ENCODE data around the gene CDC16.
"Not testable (repeated sequence)": the region's sequence is repeated elsewhere in the genome, so short reads cannot be mapped to it uniquely, and the experiment has no call there.

Gene CDC16

GRCh38 chr13:114264313-114264712 is 29.6 kb downstream of the CDC16 start:
- not testable (repeated sequence) for DNase-seq

GRCh38 chr13:114264886-114265611 is 30.4 kb downstream of the CDC16 start:
- DNase-seq = no peak

- DNase-seq = no peak
These were observed 31.5 kb downstream of the CDC16 start for GRCh38 chr13:114266241-114266640.

GRCh38 chr13:114268344-114269280 is 33.9 kb downstream of the CDC16 start:
- DNase-seq = peak in 1 of 5 donors; percentile 26

- no peak for DNase-seq
These were observed 34.6 kb downstream of the CDC16 start for GRCh38 chr13:114269281-114269770.

GRCh38 chr13:114272977-114273376 is 38.3 kb downstream of the CDC16 start:
- no peak for DNase-seq

GRCh38 chr13:114275304-114275703 is 40.6 kb downstream of the CDC16 start:
- DNase-seq = no peak

- no peak for DNase-seq
These were observed 44.4 kb downstream of the CDC16 start for GRCh38 chr13:114279146-114279545.

- no peak for DNase-seq
These were observed 45.2 kb downstream of the CDC16 start for GRCh38 chr13:114279758-114280355.

- peak; percentile 79 to 95 (median 84) for DNase-seq
These were observed 46.8 kb downstream of the CDC16 start, which contains the start of gene UPF3A for GRCh38 chr13:114281351-114282040. Gene UPF3A, plus strand, starts transcription at chr13:114281601. Its CDS starts 39 bp downstream, at chr13:114281640.

- DNase-seq = peak in 3 of 5 donors; percentile 24 to 84 (median 67)
These were observed 47.5 kb downstream of the CDC16 start for GRCh38 chr13:114282041-114282670.

- DNase-seq = no peak
These were observed 48.9 kb downstream of the CDC16 start for GRCh38 chr13:114283576-114283975.

- no peak for DNase-seq
These were observed 50.0 kb downstream of the CDC16 start for GRCh38 chr13:114284680-114285079.

- no peak for DNase-seq
These were observed 50.6 kb downstream of the CDC16 start for GRCh38 chr13:114285166-114285808.

- no peak for DNase-seq
These were observed 52.1 kb downstream of the CDC16 start for GRCh38 chr13:114286808-114287207.

- DNase-seq = no peak
These were observed 53.5 kb downstream of the CDC16 start for GRCh38 chr13:114288157-114288591.

- DNase-seq = no peak
These were observed 61.8 kb downstream of the CDC16 start for GRCh38 chr13:114296448-114296847.

- no peak for DNase-seq
These were observed 62.2 kb downstream of the CDC16 start for GRCh38 chr13:114296902-114297301.

- DNase-seq = no peak
These were observed 64.2 kb downstream of the CDC16 start for GRCh38 chr13:114298866-114299265.

GRCh38 chr13:114299604-114300305 is 65.1 kb downstream of the CDC16 start:
- DNase-seq = no peak
